HL-60 (cell line): Measurements from ENCODE around the gene CHDH.

Experiments used
- CTCF ChIP-seq: IDR thresholded peaks from one replicate; pipeline ENCODE4 v1.5.1; 2011; ENCODE audit warnings: low read length, control low read depth, inconsistent platforms; ENCODE audit not compliant: insufficient read depth
- POLR2AphosphoS5 ChIP-seq: IDR thresholded peaks from 2 replicates; pipeline ENCODE4 v1.6.1; 2012; ENCODE audit warnings: low read depth

GRCh38 chr3:53816425-53816824, 29.8 kb downstream of the CHDH start:
- TF ChIP-seq CTCF (no peak), POLR2AphosphoS5 (no peak)
